IMR-90 (cell line): ENCODE results near the gene RRAGD. TPM values are rescaled to one million over a fixed set of nuclear protein-coding genes. Genes with fewer than 3 reads are reported as not detected.

ENCODE experiments used
- ATAC-seq: fragments of 200-7000 bp; cut with Tn5 transposase; 2 replicates; pipeline ENCODE4 v1.9.1; 2020; ENCODE audit warnings: low read depth, mild to moderate bottlenecking, moderate library complexity
- BruUV-seq: library from RNA; stranded (reverse); fragments of 400-500 nt; replicated peaks from 2 replicates; lab custom pipeline; 2021; lab: Mats Ljungman, UMichigan
- CTCF ChIA-PET: fragments of 300-600 bp; formaldehyde crosslinking; extraction: SDS; loops from one replicate; lab custom pipeline; 2021; ENCODE audit warnings: antibody characterized with exemption; lab: Yijun Ruan, JAX
- POLR2A ChIA-PET: fragments of 300-600 bp; sonication (Branson Sonifier 250); formaldehyde crosslinking; loops from one replicate; lab custom pipeline; 2022; ENCODE audit warnings: antibody characterized with exemption; ENCODE audit not compliant: unreplicated experiment; lab: Charles Lee
- DNase-seq: peaks from one replicate; pipeline ENCODE4 v3.0.0; 2013
- H2AFZ ChIP-seq: replicated peaks from 2 replicates; pipeline ENCODE3; 2013; ENCODE audit warnings: low read length, mild to moderate bottlenecking; ENCODE audit not compliant: poor library complexity
- H2AK5ac ChIP-seq: 2 replicates; pipeline ENCODE4 v1.6.1; 2013; ENCODE audit warnings: low read depth, low read length, inconsistent platforms
- H2AK9ac ChIP-seq: replicated peaks from 2 replicates; pipeline ENCODE3; 2013; ENCODE audit warnings: mild to moderate bottlenecking, low read depth, low read length, moderate library complexity; ENCODE audit not compliant: poor library complexity
- H2BK120ac ChIP-seq: 2 replicates; pipeline ENCODE4 v1.6.1; 2013; ENCODE audit warnings: low read depth, low read length, inconsistent platforms
- H2BK15ac ChIP-seq: 3 replicates; pipeline ENCODE4 v1.6.1; 2013; ENCODE audit warnings: low read depth, low read length, inconsistent platforms
- H2BK20ac ChIP-seq: 2 replicates; pipeline ENCODE4 v1.6.1; 2013; ENCODE audit warnings: low read depth, mild to moderate bottlenecking, inconsistent platforms, low read length, moderate library complexity
- H2BK5ac ChIP-seq: 2 replicates; pipeline ENCODE4 v1.6.1; 2013; ENCODE audit warnings: mild to moderate bottlenecking, low read depth, low read length, inconsistent platforms; ENCODE audit not compliant: poor library complexity, severe bottlenecking
- H3K14ac ChIP-seq: replicated peaks from 2 replicates; pipeline ENCODE4 v1.6.1; 2013; ENCODE audit warnings: low read depth, low read length, inconsistent platforms
- H3K18ac ChIP-seq: 2 replicates; pipeline ENCODE4 v1.6.1; 2013; ENCODE audit warnings: low read depth, low read length, control low read depth
- H3K23ac ChIP-seq: 2 replicates; pipeline ENCODE4 v1.6.1; 2013; ENCODE audit warnings: low read depth, low read length, inconsistent platforms
- H3K27ac ChIP-seq: 2 replicates; pipeline ENCODE4 v1.5.1; 2013; ENCODE audit warnings: mild to moderate bottlenecking, control low read depth, low read length; ENCODE audit not compliant: insufficient read depth
- H3K27me3 ChIP-seq: 2 replicates; pipeline ENCODE4 v1.6.1; 2013; ENCODE audit warnings: low read length; ENCODE audit not compliant: control insufficient read depth, insufficient read depth
- H3K36me3 ChIP-seq: 2 replicates; pipeline ENCODE4 v1.6.1; 2013; ENCODE audit warnings: low read length, mixed read lengths; ENCODE audit not compliant: control insufficient read depth, insufficient read depth
- H3K4ac ChIP-seq: 2 replicates; pipeline ENCODE4 v1.6.1; 2013; ENCODE audit warnings: low read depth, low read length, inconsistent platforms
- H3K4me1 ChIP-seq: 2 replicates; pipeline ENCODE4 v1.6.1; 2013; ENCODE audit warnings: low read length, mixed read lengths; ENCODE audit not compliant: control insufficient read depth, insufficient read depth
- H3K4me2 ChIP-seq: 2 replicates; pipeline ENCODE4 v1.6.1; 2013; ENCODE audit warnings: low read depth, mild to moderate bottlenecking, control low read depth, low read length, moderate library complexity
- H3K4me3 ChIP-seq: 2 replicates; pipeline ENCODE4 v1.5.1; 2013; ENCODE audit warnings: low read depth, mild to moderate bottlenecking, control low read depth, low read length, moderate library complexity; ENCODE audit not compliant: insufficient read depth
- H3K56ac ChIP-seq: 2 replicates; pipeline ENCODE4 v1.6.1; 2013; ENCODE audit warnings: low read length, inconsistent platforms; ENCODE audit not compliant: insufficient read depth; ENCODE audit errors: extremely low read depth
- H3K79me1 ChIP-seq, 2 experiments: 2 replicates each; pipeline ENCODE4 v1.6.1; 2013; ENCODE audit warnings: low read length in 2 of 2, inconsistent platforms in 1 of 2, low read depth in 1 of 2
- H3K9ac ChIP-seq: 2 replicates; pipeline ENCODE4 v1.6.1; 2013; ENCODE audit warnings: low read depth, low read length, control low read depth
- H3K9me1 ChIP-seq: 2 replicates; pipeline ENCODE4 v1.6.1; 2013; ENCODE audit warnings: low read length, inconsistent platforms; ENCODE audit not compliant: insufficient read depth
- H3K9me3 ChIP-seq: 2 replicates; pipeline ENCODE4 v1.6.1; 2013; ENCODE audit warnings: low read length; ENCODE audit not compliant: control insufficient read depth, insufficient read depth
- H4K20me1 ChIP-seq: 2 replicates; pipeline ENCODE4 v1.6.1; 2013; ENCODE audit warnings: low read length, inconsistent platforms; ENCODE audit not compliant: insufficient read depth
- H4K5ac ChIP-seq: 2 replicates; pipeline ENCODE4 v1.6.1; 2013; ENCODE audit warnings: mild to moderate bottlenecking, low read depth, low read length, control low read depth
- H4K8ac ChIP-seq, 2 experiments: 2 replicates each; pipeline ENCODE4 v1.6.1; 2013; ENCODE audit warnings: low read depth in 2 of 2, low read length in 2 of 2, control low read depth in 1 of 2, inconsistent platforms in 1 of 2
- H4K91ac ChIP-seq: 2 replicates; pipeline ENCODE4 v1.6.1; 2013; ENCODE audit warnings: low read depth, low read length, inconsistent platforms; ENCODE audit not compliant: insufficient read depth
- BHLHE40 ChIP-seq: fragments of 150-350 bp; IDR thresholded peaks from 2 replicates; pipeline ENCODE4 v1.6.1; 2016; ENCODE audit warnings: mild to moderate bottlenecking, low read depth, low read length
- CEBPB ChIP-seq: IDR thresholded peaks from 2 replicates; pipeline ENCODE4 v1.6.1; 2012; ENCODE audit warnings: low read depth, low read length, improper control_type of control experiment
- CHD1 ChIP-seq: IDR thresholded peaks from 2 replicates; pipeline ENCODE4 v1.6.1; 2012; ENCODE audit warnings: low read depth, low read length, improper control_type of control experiment
- CTCF ChIP-seq: conservative IDR thresholded peaks from 2 replicates; pipeline ENCODE4 v1.5.1; 2012; ENCODE audit warnings: mild to moderate bottlenecking, low read depth, low read length, improper control_type of control experiment
- FOS ChIP-seq: fragments of 150-350 bp; IDR thresholded peaks from 2 replicates; pipeline ENCODE4 v1.6.1; 2016; ENCODE audit warnings: low read depth, low read length
- MAFK ChIP-seq: IDR thresholded peaks from 2 replicates; pipeline ENCODE4 v1.6.1; 2012; ENCODE audit warnings: low read depth, low read length, improper control_type of control experiment
- MAZ ChIP-seq: IDR thresholded peaks from 2 replicates; pipeline ENCODE4 v1.6.1; 2012; ENCODE audit warnings: low read depth, mild to moderate bottlenecking, low read length, improper control_type of control experiment, moderate library complexity, borderline replicate concordance
- MXI1 ChIP-seq: IDR thresholded peaks from 2 replicates; pipeline ENCODE4 v1.6.1; 2012; ENCODE audit warnings: low read depth, mild to moderate bottlenecking, low read length, moderate library complexity, borderline replicate concordance
- NFE2L2 ChIP-seq: fragments of 150-350 bp; IDR thresholded peaks from 2 replicates; pipeline ENCODE4 v1.6.1; 2016; ENCODE audit warnings: low read depth, mild to moderate bottlenecking, low read length
- POLR2A ChIP-seq: IDR thresholded peaks from 2 replicates; pipeline ENCODE4 v1.6.1; 2012; ENCODE audit warnings: mild to moderate bottlenecking, low read depth, low read length
- RAD21 ChIP-seq: IDR thresholded peaks from 2 replicates; pipeline ENCODE4 v1.6.1; 2012; ENCODE audit warnings: low read length, improper control_type of control experiment
- RCOR1 ChIP-seq: IDR thresholded peaks from 2 replicates; pipeline ENCODE4 v1.6.1; 2012; ENCODE audit warnings: mild to moderate bottlenecking, low read length, improper control_type of control experiment; ENCODE audit not compliant: insufficient replicate concordance
- RFX5 ChIP-seq: IDR thresholded peaks from 2 replicates; pipeline ENCODE4 v1.8.0; 2012; ENCODE audit warnings: low read depth, mild to moderate bottlenecking, low read length, moderate library complexity
- SMC3 ChIP-seq: fragments of 150-350 bp; IDR thresholded peaks from 2 replicates; pipeline ENCODE4 v1.6.1; 2016; ENCODE audit warnings: low read depth, mild to moderate bottlenecking, antibody characterized with exemption, low read length, moderate library complexity
- USF2 ChIP-seq: fragments of 150-350 bp; IDR thresholded peaks from 2 replicates; pipeline ENCODE4 v1.6.1; 2017; ENCODE audit warnings: mild to moderate bottlenecking, antibody characterized with exemption, low read length, low read depth
- WGBS, 2 experiments: methylation state at CpG; one replicate each; pipeline versions ENCODE4 v1.1.5 to v1.1.7; 2013; ENCODE audit warnings: missing lambda C conversion rate in 2 of 2; ENCODE audit not compliant: insufficient read length in 1 of 2; ENCODE audit errors: extremely low coverage in 2 of 2; 5-methylcytosine and 5-hydroxymethylcytosine counted together
- dilution Hi-C: fragments of 300-500 bp; cut with HindIII; formaldehyde crosslinking; loops from one replicate; pipeline ENCODE4 v1.14.3; 2018; ENCODE audit warnings: low sequenced_read_pairs; ENCODE audit not compliant: unreplicated experiment
- in situ Hi-C: fragments of 300-500 bp; cut with MboI; formaldehyde crosslinking; loops from 3 replicates; pipeline ENCODE4 v1.14.3; 2019; ENCODE audit warnings: low sequenced_read_pairs, inconsistent platforms, mixed read lengths
- intact Hi-C: fragments of 100-400 bp; cut with micrococcal nuclease; formaldehyde crosslinking; loops from 2 replicates; pipeline ENCODE4 v1.10.0; 2022
- polyA plus RNA-seq, 3 experiments: library from polyadenylated mRNA; depleted of rRNA; stranded (reverse); fragments of >200 nt; gene quantifications; 2 replicates each; pipeline ENCODE4 v1.2.3, GENCODE V29; 2012; ENCODE audit warnings: low replicate concordance in 1 of 3
- total RNA-seq: library from RNA; depleted of rRNA; stranded (reverse); fragments of >200 nt; gene quantifications from 2 replicates; pipeline ENCODE4 v1.2.3, GENCODE V29; 2012
- TF ChIP-seq, protein P1 (sequence below): fragments of 150-350 bp; IDR thresholded peaks from 2 replicates; pipeline ENCODE4 v1.6.1; 2016; ENCODE audit warnings: low read depth, mild to moderate bottlenecking, low read length, moderate library complexity, borderline replicate concordance

Gene RRAGD
- total and polyA plus RNA-seq, 2 of the 4 experiments (the other 2 are of a cell fraction), result not detected

- DNase-seq (no peak), ATAC-seq (no peak)
- Histone ChIP-seq H3K27ac (no peak overlapping the region), H2AK5ac (no peak overlapping the region), H3K9ac (no peak overlapping the region), H3K14ac (no peak overlapping the region), H4K5ac (no peak overlapping the region), H3K4me2 (no peak overlapping the region), H4K20me1 (no peaks in the 10 kb centered on the region), H2AK9ac (no peak overlapping the region), H3K56ac (no peak overlapping the region), H3K4me1 (no peaks in the 10 kb centered on the region), H4K8ac (no peak overlapping the region), H3K4ac (no peak overlapping the region), H3K79me1 (no peaks in the 10 kb centered on the region), H2BK15ac (no peak overlapping the region), H2BK120ac (no peak overlapping the region), H3K9me1 (no peaks in the 10 kb centered on the region), H2BK20ac (no peak overlapping the region), H3K9me3 (no peaks in the 10 kb centered on the region), H2AFZ (no peak overlapping the region), H3K18ac (no peak overlapping the region), H2BK5ac (no peak overlapping the region), H3K4me3 (no peak overlapping the region), H3K23ac (no peak overlapping the region), H3K27me3 (peaks cover 60% of the 10 kb centered on the region), H4K91ac (no peak overlapping the region), H3K36me3 (no peaks in the 10 kb centered on the region)
- dilution Hi-C loops (no loop called here), intact Hi-C loops (no loop called here), in situ Hi-C loops (no loop called here)
- no CpG with 5 or more reads among the region's 9 CpGs for WGBS, 2 experiments
- ChIA-PET POLR2A (no interaction called here), CTCF (interaction anchor here (0.6 kb wide), 1 partner anchor 19 kb away, joined by 3 read pairs; the partner anchor contains the start of gene ANKRD6)
- BruUV-seq, result no TSS peak
- no peak for TF ChIP-seq USF2
- TF ChIP-seq CTCF, result no peak
- TF ChIP-seq NFE2L2, result no peak
- TF ChIP-seq, protein P1, sequence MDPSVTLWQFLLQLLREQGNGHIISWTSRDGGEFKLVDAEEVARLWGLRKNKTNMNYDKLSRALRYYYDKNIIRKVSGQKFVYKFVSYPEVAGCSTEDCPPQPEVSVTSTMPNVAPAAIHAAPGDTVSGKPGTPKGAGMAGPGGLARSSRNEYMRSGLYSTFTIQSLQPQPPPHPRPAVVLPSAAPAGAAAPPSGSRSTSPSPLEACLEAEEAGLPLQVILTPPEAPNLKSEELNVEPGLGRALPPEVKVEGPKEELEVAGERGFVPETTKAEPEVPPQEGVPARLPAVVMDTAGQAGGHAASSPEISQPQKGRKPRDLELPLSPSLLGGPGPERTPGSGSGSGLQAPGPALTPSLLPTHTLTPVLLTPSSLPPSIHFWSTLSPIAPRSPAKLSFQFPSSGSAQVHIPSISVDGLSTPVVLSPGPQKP, result no peak
- no peak for TF ChIP-seq RAD21
- TF ChIP-seq CHD1, result no peak
- TF ChIP-seq SMC3, result no peak
- no peak for TF ChIP-seq BHLHE40
- no peak for TF ChIP-seq MXI1
- TF ChIP-seq CEBPB, result no peak
- no peak for TF ChIP-seq RCOR1
- TF ChIP-seq POLR2A, result no peak
- no peak for TF ChIP-seq MAFK
- TF ChIP-seq RFX5, result no peak
- TF ChIP-seq FOS, result no peak
- no peak for TF ChIP-seq MAZ
Measured at GRCh38 chr6:89413006-89413400, 930 bp upstream of the RRAGD start.
